ENCODE measurements around the gene DTNB.
"Not testable (repeated sequence)": the region's sequence is repeated elsewhere in the genome, so short reads cannot be mapped to it uniquely, and the experiment has no call there.

The DTNB gene

DNA sequence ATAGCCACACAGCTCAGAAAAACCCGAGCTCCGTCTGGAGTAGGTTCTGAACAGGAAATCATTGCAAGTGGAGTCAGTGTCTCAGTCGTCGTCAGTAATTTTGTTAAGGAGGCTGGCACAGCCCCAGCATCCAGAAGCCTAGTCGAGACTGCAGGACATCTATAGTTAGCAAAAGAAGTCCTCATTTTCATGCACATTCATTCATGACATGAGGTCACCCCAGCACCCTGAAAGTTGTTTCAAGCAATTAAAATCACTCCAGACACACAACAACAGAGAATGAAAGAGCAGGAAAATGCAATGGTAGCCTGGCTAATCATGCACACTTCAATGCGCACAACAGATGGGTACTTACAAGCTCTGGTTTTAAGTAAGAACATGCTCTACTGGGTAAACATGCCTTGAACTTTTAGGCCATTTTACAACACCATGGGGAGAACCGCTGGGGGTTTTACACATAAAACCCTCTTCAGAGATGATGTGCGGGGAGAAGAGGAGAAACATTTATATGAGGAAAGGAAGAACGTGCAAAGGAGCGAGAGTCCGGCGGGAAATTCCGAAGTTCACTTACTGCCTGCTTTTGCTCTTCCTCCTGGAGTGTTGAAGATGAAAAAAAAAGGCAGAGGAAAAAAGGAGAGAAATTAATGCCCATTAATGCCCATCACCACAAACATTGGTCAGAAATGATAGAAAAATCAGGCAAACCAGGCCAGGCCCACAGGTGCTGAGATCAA lies 254.3 kb downstream of the DTNB start:
- DNase-seq (ENCODE audit: low read depth) = no peak

DNA sequence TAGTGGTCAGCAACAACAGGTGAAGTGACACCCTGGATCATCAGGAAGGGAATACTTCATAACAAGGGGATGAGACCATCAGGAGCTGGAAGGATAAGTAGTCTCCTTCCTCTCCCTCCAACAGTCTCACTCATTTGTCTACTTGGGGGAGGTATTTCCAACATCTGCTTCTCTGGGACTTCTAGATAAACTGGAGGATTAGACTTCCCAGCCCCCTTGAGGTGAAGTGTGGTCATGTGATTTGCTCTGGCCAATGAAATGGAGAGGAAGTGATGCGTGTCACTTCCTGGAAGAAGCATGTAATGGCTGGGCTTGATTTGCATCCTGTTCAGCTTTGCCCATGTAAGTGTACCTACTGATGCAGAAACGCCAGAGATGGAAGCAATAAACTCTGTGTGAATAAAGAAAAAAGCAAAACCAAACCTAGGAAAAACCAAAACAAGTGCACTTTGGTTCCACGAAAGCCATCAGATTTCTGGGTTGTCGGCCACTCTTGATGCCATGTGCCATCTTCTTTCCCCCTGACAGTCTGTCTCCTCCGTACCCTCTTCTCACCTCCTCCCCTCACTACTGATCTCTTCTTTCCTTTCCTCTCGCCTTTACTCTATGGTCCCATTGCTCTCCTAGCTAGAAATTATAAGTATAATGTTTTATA lies 255.5 kb downstream of the DTNB start:
- DNase-seq (ENCODE audit: low read depth) = no peak

DNA sequence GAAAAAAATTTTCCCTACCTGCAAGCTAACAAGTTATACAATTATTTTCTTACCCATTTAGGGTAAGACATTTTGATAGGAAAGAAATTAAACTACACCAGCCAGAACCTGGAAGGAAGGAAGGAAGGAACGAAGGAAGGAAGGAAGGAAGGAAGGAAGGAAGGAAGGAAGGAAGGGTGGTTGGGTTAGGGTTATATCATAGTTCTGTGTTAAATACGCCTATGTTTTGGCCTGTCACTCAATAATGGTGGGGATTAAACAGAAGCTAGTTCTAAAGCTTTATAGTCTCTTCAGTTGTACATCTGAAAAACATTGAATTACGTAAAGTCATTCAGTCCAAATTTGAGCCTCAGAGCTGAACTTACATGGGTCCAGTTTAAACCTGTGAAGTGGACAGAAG lies 256.7 kb downstream of the DTNB start:
- no peak for DNase-seq (ENCODE audit: low read depth)

DNA sequence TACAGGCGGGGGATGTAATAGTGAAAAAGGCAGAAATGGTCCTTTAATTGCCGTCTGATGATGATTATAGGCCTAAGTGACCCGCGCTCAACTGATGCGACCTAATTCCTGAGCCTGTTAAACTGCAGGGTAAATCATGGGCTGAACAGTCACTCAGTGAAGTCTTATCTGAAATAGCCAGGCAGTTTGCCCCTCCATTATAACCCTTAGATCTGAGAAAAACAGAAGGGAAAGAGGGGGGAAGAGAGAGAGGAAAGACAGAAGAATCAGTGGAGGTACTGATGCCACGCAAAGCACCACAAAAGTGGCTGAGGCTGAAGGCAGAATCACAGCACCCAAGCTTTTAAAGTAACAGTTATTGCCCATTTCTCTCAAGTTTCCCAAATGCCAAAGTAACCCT lies 258.6 kb downstream of the DTNB start:
- DNase-seq (ENCODE audit: low read depth) = no peak

DNA sequence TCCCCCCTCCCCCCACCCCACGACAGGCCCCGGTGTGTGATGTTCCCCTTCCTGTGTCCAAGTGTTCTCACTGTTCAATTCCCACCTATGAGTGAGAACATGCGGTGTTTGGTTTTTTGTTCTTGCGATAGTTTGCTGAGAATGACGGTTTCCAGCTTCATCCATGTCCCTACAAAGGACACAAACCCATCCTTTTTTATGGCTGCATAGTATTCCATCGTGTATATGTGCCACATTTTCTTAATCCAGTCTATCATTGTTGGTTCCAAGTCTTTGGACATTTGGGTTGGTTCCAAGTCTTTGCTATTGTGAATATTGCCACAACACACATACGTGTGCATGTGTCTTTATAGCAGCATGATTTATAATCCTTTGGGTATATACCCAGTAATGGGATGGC lies 260.0 kb downstream of the DTNB start:
- DNase-seq (ENCODE audit: low read depth) = not testable (repeated sequence)

DNA sequence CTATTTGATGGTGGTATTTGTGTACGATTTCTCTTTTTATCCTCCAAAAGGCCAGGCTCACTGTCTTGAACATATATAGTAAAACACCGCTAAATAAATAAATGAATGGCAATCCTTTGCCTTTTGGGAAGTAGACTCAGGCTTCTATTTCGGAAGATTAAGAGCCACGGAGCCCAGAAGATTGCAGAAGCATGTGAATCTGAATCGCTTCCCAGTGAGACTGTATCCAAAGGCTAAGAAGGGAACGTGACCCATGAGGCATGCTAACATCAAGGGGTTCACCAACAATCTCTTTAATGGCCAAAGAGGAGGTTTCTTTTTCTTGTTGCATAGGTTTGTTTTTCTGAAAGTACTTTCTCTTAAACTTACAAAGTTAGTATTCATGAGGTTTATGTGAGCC lies 261.6 kb downstream of the DTNB start:
- no peak for DNase-seq (ENCODE audit: low read depth)

DNA sequence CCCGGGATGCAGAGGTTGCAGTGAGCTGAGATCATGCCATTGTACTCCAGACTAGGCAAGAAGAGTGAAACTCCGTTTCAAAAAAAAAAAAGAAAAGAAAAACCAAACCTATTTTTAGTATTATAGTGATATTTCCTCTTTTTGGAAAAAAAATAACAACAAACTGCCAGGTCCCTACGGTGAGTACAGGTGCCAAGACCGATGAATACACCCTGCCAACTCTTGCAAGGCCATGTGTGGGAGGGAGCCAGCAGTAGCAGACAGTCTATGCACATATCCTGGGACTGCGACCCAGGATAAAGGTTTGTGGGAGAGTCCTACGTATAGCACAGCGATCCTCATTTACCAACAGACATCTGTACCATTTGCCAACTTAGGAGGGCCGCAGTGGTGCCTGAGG lies 262.1 kb downstream of the DTNB start:
- no peak for DNase-seq (ENCODE audit: low read depth)

DNA sequence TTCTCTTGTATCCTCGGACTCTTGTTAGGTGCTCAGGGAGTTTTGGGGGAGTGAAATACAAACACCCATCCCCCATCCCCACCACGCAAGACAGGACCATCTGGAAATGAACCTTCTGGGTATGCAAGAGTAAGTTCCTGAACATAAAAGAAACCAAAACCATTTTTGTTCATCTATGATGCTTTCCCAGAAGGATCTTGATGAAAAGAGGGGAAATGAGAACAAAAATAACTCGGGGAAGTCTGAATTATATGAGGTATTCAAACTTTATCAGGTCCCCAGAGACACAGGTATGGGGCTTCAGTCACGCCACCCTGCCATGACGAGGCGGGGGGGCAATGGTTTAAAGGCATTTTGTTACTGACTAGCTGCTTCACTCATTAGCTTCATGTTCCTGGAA lies 263.0 kb downstream of the DTNB start:
- no peak for DNase-seq (ENCODE audit: low read depth)

DNA sequence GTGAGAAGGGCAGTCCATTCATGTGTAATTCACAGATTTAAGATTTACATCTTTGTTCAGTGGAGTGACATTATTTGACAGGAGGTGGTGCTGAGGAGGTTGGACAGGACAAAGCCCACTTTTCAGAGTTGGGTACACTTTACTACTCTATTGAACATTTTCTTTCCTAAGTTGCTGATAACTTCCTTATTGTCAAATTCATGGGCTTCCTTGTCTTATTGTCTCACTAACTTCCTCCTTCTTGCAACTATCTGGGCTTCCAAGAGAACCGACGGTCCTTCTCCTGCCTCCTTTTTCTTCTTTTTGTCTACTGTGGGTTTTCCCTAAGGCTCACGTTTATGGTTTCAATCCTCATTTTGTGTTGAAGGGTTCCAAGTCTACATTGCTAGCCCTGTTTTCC lies 263.9 kb downstream of the DTNB start:
- DNase-seq (ENCODE audit: low read depth) = no peak

DNA sequence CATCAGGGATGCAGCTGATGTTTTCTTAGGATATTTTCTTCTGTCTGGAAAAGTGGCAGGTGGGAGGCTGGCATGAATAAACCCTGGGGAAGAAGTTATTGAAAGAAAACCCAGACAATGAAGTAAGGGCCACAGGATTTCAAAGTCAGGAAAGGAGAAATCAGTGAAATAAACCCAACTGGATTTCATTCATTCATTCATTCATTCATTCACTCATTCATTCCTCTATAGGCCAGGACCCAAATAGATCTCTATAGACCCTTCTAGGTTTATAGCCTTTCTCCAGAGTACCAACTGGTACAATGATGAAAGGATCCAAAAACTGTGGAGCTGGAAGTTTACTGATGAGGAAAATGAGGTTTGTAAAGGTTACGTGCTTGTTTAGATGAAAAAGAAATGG lies 264.3 kb downstream of the DTNB start:
- DNase-seq (ENCODE audit: low read depth) = no peak

DNA sequence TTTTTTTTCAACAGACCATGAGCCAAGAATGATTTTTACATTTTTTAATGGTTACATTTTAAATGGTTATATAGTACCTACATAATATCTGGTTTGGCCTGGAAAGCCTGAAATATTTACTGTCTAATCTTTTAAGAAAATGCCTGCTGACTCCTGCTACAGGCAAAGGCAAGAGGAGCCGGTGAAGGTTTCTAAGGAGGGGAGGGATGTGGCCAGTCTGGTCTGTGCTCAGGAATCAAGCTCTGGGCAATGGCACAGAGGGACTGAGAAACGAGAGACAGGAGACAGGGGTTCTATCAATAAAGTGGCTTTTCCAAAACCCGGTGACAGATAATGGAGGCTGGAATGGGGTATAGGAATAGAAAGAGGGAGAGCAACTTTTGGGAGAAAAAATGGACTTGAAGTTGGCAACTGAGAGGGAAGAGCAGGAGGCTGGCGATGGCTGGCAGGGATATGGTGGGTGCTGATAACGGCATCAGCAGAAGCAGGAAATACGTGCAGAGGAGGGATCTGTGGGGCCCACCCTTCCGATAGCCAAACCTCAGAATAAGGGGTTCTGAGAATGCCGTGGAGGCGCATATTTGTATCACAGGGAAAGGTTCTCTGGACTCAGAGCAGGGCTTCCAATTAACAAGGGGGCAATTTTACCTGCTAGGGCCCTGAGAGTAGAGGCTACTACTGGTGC lies 267.6 kb downstream of the DTNB start:
- DNase-seq (ENCODE audit: low read depth) = no peak

DNA sequence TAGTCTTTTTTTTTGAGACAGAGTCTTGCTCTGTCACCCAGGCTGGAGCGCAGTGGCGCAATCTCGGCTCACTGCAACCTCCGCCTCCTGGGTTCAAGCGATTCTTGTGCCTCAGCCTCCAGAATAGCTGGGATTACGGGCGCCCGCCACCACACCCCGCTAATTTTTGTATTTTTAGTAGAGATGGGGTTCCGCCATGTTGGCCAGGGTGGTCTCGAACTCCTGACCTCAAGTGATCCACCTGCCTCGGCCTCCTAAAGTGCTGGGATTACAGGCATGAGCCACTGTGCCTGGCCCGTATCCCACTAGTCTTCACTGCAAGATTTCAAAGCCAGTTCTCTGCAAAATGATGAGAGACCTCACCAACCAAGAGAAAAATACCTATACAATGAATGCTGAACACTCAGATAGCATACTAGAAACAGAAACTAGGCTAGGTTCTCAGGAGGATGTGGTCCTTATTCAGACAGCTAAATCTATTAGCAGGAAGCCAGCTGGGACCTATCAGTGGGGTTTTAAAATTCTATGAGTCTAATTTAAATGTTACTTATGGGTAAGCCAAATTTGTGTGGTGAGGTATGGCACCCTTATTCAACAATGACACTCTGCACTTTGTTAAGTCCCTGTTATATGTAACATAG lies 270.1 kb downstream of the DTNB start:
- DNase-seq (ENCODE audit: low read depth) = not testable (repeated sequence)

DNA sequence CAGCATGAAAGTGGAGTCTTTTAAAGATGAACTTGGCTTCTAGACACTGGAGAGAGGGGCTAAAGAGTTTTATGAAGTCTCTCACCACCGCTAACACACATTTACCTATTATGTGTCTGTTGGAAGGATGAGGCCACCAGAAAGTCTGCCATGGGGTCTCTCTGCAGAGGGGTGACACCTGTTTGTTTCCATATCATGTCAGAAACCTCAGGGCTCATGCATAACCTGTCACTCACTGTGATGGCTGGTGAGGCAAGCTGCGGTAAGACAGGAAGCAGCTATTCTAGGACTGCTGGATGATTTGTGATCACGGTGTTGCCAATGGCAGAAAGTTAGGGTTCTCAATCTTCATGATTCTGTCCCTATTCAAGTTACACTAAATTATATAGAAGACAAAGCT lies 270.9 kb downstream of the DTNB start:
- DNase-seq (ENCODE audit: low read depth) = no peak

DNA sequence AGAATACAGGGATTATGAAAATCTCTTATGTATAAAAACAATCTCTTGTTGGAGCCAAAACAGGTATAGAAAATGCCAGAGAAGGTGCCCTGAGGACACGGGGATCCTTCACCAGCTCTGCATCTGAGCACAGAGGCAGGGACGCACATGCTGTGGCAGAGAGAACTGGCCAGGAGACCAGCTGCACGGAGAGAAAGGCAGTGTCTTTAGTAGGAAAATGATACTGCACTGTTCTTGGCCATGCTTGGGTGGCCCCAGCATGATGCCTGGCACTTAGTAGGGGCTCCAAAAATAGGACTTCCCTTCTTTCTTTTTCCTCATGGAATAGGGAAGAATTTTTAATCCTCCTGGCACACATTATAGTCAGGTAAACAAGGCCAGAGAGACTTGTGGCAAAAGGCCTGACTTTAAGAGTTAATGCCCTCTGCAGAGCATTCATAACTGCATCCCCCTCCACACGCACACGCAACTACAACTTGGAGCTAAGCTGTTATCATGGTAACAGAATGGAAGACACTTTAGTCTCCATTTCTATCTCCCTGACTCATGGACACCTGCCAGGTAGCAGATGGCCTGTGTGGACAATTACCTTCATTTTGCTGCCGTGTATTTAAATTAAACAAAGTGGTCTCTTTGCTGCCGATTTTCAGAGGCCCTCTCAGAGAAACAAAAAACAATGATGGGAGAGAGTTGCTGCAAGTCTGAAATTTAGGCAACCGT lies 271.9 kb downstream of the DTNB start:
- no peak for DNase-seq (ENCODE audit: low read depth)

DNA sequence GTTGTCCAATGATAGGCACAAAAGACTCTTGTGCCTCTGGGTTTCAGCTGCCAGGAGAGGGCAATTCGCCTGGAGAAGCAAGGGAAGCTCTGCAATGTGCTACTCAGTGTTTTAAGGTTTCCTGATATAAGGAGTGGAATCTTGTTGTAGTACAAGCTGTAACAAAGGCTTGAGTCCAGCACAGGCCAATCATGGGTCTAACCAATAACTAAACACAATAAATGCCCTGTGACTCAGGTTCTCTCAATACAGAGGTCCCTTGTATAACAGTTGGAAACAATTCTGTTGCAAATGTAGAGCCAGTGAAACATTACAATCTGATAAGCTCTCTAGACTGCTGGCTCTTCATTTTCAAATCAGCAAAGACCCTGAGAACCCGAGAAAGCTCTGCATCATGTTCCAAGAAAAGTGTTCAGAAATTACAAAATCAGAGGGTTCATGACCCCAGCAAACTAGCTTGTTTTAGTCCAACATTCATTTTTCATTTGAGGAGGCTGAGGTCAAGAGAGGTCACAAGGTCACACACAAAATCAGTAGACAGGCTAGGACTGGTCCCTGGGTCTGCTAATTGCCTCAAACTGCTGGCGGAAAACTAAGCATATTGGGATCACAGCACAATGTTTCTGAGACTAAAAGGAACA lies 272.7 kb downstream of the DTNB start:
- DNase-seq (ENCODE audit: low read depth) = no peak

DNA sequence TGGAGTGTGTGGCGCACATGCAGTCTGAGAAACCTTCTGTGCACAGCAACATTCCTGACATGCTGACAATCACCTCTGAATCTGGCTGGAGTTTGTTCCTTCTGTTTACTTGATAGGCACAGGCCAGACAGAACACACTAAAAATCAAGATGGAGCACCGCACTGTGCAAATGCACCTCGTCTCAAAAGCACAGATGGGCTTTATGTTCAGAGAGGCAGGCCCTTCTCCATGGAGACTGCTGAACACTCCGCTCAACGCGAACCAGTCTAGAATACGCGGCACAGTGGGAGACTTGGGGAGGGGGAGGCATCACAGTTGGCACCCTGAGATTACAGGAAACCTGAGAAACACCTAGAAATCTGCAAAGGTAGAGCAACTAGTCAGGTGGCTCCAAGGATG lies 273.2 kb downstream of the DTNB start:
- DNase-seq (ENCODE audit: low read depth) = no peak

DNA sequence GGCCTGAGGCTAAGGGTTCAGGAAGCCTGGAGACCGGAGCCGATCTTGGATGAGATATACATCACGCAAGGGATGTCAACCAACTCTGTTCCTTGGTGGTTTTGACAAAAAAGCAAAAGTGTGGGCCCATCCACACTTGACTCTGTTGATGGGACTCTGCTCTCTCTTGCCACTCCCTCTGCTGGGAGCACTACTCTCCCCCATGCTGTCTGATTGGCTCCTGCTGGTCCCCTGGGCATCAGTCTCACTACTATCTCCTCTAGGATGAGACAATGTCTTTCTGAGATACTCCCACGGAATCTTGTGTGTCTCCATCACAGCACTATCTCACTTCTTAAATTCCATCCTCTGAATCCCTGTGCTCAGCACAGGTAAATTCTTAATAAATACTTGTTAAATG lies 274.8 kb downstream of the DTNB start:
- DNase-seq (ENCODE audit: low read depth) = no peak

DNA sequence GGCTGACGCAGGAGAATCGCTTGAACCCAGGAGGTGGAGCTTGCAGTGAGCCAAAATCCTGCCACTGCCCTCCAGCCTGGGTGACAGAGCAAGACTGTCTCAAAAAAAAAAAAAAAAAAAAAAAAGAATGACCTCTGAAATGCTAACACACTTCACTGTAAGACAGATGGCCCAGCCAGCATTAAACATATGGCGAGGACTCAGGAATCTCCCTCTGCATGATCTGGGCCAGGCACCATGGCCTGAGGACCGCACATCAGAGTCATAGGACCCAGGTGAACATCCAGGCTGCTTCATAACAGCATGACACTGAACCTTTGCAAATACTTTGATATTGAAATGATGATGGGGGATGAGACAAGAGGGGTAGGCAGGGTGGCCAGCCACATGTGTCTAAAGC lies 275.6 kb downstream of the DTNB start:
- DNase-seq (ENCODE audit: low read depth) = no peak

DNA sequence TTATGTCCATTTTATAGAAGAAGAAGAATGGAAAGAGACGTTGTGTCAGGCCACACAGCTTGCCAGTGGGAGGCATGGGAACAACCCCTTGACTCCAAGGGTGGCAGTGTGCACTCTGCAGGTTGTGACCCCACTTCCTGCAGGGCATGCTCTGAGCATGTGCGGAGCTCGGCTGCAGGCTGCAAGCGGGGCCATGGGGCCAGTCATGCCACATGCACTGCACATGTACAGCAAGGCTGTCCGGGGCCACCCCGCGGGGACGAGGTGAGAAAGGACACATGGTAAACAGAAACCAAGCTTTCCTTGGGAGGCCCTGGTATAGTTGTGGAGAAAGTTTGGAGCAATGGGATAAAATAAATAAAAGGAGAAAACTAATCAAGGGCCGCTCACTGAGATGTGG lies 284.2 kb downstream of the DTNB start:
- DNase-seq (ENCODE audit: low read depth) = no peak

DNA sequence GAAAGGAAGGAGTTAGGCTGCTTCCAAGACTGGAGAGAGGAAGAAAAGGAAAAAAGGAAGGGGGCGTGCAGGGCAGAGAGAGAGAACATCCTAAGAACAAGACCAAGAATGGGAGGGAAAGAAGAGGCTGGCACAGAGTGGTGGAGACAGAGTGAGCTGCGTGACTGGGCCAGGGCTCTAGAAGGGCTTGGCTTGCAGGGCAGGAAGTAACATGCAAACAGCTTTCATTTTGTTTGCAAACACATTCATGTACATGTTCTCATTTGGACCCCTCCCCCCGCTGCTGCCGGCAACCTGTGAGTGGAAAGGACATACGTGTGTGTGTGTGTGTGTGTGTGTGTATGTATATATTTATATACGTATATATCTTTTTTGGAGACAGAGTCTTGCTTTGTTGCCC lies 284.9 kb downstream of the DTNB start:
- no peak for DNase-seq (ENCODE audit: low read depth)

DNA sequence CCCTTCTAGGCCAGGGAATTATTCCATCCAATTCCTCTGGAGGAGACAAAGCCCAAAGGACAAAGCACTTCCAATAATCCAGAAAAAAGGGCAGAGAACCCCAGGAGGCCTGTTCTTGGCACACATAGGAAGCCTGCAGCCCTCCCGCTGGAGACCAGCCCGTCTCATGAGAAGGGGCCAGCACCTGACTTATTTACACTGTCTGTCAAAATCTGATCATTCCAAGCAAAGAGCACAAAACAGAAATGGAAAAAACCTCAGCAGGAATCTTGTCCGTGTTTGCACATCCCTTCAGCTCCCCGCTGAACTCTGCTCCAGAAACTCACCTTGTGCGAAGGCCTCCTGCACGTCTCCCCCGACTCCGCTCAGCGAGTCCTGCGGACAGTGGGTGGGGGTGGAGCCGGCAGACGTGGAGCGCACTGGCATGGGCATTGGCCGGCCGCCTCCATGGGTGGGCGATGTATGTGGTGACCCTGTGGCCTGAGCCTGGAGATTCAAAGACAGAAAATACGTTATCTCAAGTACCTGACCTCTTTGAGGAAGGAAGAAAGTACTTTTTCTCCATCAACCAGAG lies 285.4 kb downstream of the DTNB start:
- no peak for DNase-seq (ENCODE audit: low read depth)
